Adrenal gland (tissue), 12 donors: ENCODE data around the gene CHST2. TPM values are rescaled to one million over a fixed set of nuclear protein-coding genes. Genes with fewer than 3 reads are reported as not detected.

ENCODE experiments used
- DNase-seq, 7 donors: peaks; one replicate each; pipeline ENCODE4 v3.0.0-alpha.2; 2019 to 2020
- H3K27ac ChIP-seq, 5 donors: fragments of 200-600 bp; sonication (generic) in 4 of 5; 1 replicate in 3 of 5; 2 replicates in 2 of 5; pipeline versions ENCODE4 v1.5.1 to v1.8.0; 2016 to 2020; ENCODE audit warnings: mild to moderate bottlenecking in 1 of 5
- H3K27me3 ChIP-seq: fragments of 200-600 bp; 2 replicates; pipeline ENCODE4 v1.8.0; 2021
- H3K36me3 ChIP-seq, 2 donors: fragments of 200-600 bp; replicated peaks in 1 of 2; 1 replicate in 1 of 2; 2 replicates in 1 of 2; pipeline versions ENCODE4 v1.5.1 to v1.8.0; 2018 to 2022
- H3K4me1 ChIP-seq, 2 donors: fragments of 200-600 bp; replicated peaks in 1 of 2; 1 replicate in 1 of 2; 2 replicates in 1 of 2; pipeline versions ENCODE4 v1.5.1 to v1.8.0; 2018 to 2021
- H3K4me3 ChIP-seq, 4 donors: fragments of 200-600 bp; sonication (generic) in 3 of 4; one replicate each; pipeline ENCODE4 v1.5.1; 2016 to 2018
- H3K9me3 ChIP-seq, 3 donors: fragments of 200-600 bp; sonication (generic) in 1 of 3; replicated peaks in 1 of 3; 1 replicate in 2 of 3; 2 replicates in 1 of 3; pipeline versions ENCODE4 v1.5.1 to v1.8.0; 2016 to 2021
- CTCF ChIP-seq, 6 experiments: fragments of 450-650 bp in 4 of 6; fragments of 200-600 bp in 2 of 6; sonication (generic) in 1 of 6; IDR thresholded peaks; 1 replicate in 5 of 6; 2 replicates in 1 of 6; pipeline versions ENCODE4 v1.5.1 to v1.8.0; 2016 to 2021; ENCODE audit warnings: antibody characterized with exemption in 6 of 6, mild to moderate bottlenecking in 2 of 6, moderate library complexity in 1 of 6
- POLR2A ChIP-seq, 2 donors: fragments of 450-650 bp; IDR thresholded peaks; one replicate each; pipeline ENCODE4 v1.6.1; 2017; ENCODE audit warnings: antibody characterized with exemption in 2 of 2, mild to moderate bottlenecking in 2 of 2, moderate library complexity in 1 of 2
- WGBS, 4 donors: extraction: QIAGEN DNeasy Blood & Tissue Kit in 2 of 4; methylation state at CpG; one replicate each; pipeline versions ENCODE4 v1.1.5 to v1.1.7; 2013 to 2017; 5-methylcytosine and 5-hydroxymethylcytosine counted together
- intact Hi-C, 2 donors: fragments of 100-400 bp; cut with DNase I; formaldehyde crosslinking; loops; one replicate each; pipeline versions ENCODE4 v1.14.1 to v1.15.0; 2022 to 2023
- polyA plus RNA-seq, 3 donors: library from polyadenylated mRNA; stranded (reverse); fragments of 200-250 nt in 2 of 3; fragments of 350-450 nt in 1 of 3; fragmentation: Illumina TruSeq in 1 of 3; extraction: RNeasy Lipid Tissue Mini Kit (QIAGEN cat#74804) in 1 of 3; gene quantifications; one replicate each; pipeline ENCODE4 v1.2.3, GENCODE V29; 2013 to 2014
- total RNA-seq, 9 donors: library from RNA; depleted of rRNA in 4 of 9; stranded (reverse); fragments of >200 nt in 4 of 9; fragments of 120-200 nt in 1 of 9; fragmentation: NEBNext Ultra II Directional in 1 of 9; extraction: Animal tissue kit (Norgen Biotek cat#: 25700) in 1 of 9; gene quantifications; one replicate each; pipeline versions ENCODE4 v1.1.0 to v1.2.4, GENCODE V29; 2013 to 2023
- donor health status: healthy with polysubstance abuse.
- donor health status: Bipolar disorder and iron deficiency.
- donor health status: DM: yes; HTN: yes; CAD: no.
- donor health status: DM: no; HTN: no; CAD: no.
- donor health status: DM: no; HTN: no; CAD: no.
- donor health status: DM: yes; HTN: yes; CAD: no.

Gene CHST2
- total and polyA plus RNA-seq, 12 donors: 1.9 to 11.4 (median 3.6) TPM

- Histone ChIP-seq H3K27me3 (no peaks in the 10 kb centered on the region), H3K4me3 (no peak overlapping the region), H3K27ac (no peak overlapping the region), H3K4me1 (no peaks in the 10 kb centered on the region), H3K9me3 (no peaks in the 10 kb centered on the region), H3K36me3 (no peaks in the 10 kb centered on the region)
- intact Hi-C loops: no loop called here
- TF ChIP-seq CTCF (IDR thresholded peaks at IDR 0.05): no peak
- TF ChIP-seq POLR2A (IDR thresholded peaks at IDR 0.05): no peak
- no peak for DNase-seq
- 71 to 75% (median 74%) methylated on average over 4 of the region's 4 CpGs for WGBS, 4 donors
These were observed 36.2 kb downstream of the CHST2 start for GRCh38 chr3:143155756-143156155.

GRCh38 chr3:143158014-143158988 is 38.7 kb downstream of the CHST2 start:
- 29 to 55% (median 42%) methylated on average over 2 of the region's 2 CpGs for WGBS, 4 donors
- intact Hi-C loops: no loop called here
- H3K4me3 ChIP-seq: no peak overlapping the region
- H3K27me3 ChIP-seq: no peaks in the 10 kb centered on the region
- no peak for DNase-seq
- no peaks in the 10 kb centered on the region for H3K9me3 ChIP-seq
- no peaks in the 10 kb centered on the region for H3K36me3 ChIP-seq
- TF ChIP-seq POLR2A (IDR thresholded peaks at IDR 0.05): no peak
- no peak for TF ChIP-seq CTCF (IDR thresholded peaks at IDR 0.05)
- no peaks in the 10 kb centered on the region for H3K4me1 ChIP-seq
- no peak overlapping the region for H3K27ac ChIP-seq

- WGBS, 4 donors: 80 to 81% (median 81%) methylated on average over 11 of the region's 11 CpGs
- H3K4me1 ChIP-seq: no peaks in the 10 kb centered on the region
- no peaks in the 10 kb centered on the region for H3K36me3 ChIP-seq
- H3K4me3 ChIP-seq: no peak overlapping the region
- no peak for DNase-seq
- no peaks in the 10 kb centered on the region for H3K9me3 ChIP-seq
- no peak overlapping the region for H3K27ac ChIP-seq
- H3K27me3 ChIP-seq: no peaks in the 10 kb centered on the region
- no peak for TF ChIP-seq POLR2A (IDR thresholded peaks at IDR 0.05)
- TF ChIP-seq CTCF (IDR thresholded peaks at IDR 0.05): no peak
- intact Hi-C loops: no loop called here
These were observed 40.9 kb downstream of the CHST2 start for GRCh38 chr3:143160437-143160836.

GRCh38 chr3:143163562-143164100 is 44.1 kb downstream of the CHST2 start:
- no peaks in the 10 kb centered on the region for H3K36me3 ChIP-seq
- intact Hi-C loops: no loop called here
- H3K27me3 ChIP-seq: no peaks in the 10 kb centered on the region
- WGBS, 4 donors: 69 to 78% (median 71%) methylated on average over 3 of the region's 3 CpGs
- H3K4me1 ChIP-seq: no peaks in the 10 kb centered on the region
- no peak overlapping the region for H3K4me3 ChIP-seq
- no peaks in the 10 kb centered on the region for H3K9me3 ChIP-seq
- TF ChIP-seq CTCF (IDR thresholded peaks at IDR 0.05) (no peak), POLR2A (IDR thresholded peaks at IDR 0.05) (no peak)
- no peak for DNase-seq
- H3K27ac ChIP-seq: no peak overlapping the region
